GM10847 (cell line): Measurements from ENCODE around the gene MLXIP.

Experiments used
- POLR2A ChIP-seq: IDR thresholded peaks from 2 replicates; pipeline ENCODE4 v1.6.1; 2011; ENCODE audit not compliant: insufficient read length; ENCODE audit errors: extremely low read depth

MLXIP gene

GRCh38 chr12:122082621-122083356 lies 4.2 kb downstream of the MLXIP start:
- no peak for TF ChIP-seq POLR2A

- no peak for TF ChIP-seq POLR2A
Observed at GRCh38 chr12:122084857-122085405, 6.4 kb downstream of the MLXIP start.

- no peak for TF ChIP-seq POLR2A
Observed at GRCh38 chr12:122085591-122085990, 7.0 kb downstream of the MLXIP start.

- no peak for TF ChIP-seq POLR2A
Observed at GRCh38 chr12:122086116-122086515, 7.6 kb downstream of the MLXIP start.

- TF ChIP-seq POLR2A: no peak
Observed at GRCh38 chr12:122086641-122087285, 8.2 kb downstream of the MLXIP start.

- no peak for TF ChIP-seq POLR2A
Observed at GRCh38 chr12:122087431-122088178, 9.0 kb downstream of the MLXIP start.

- no peak for TF ChIP-seq POLR2A
Observed at GRCh38 chr12:122088179-122088810, 9.7 kb downstream of the MLXIP start.

- no peak for TF ChIP-seq POLR2A
Observed at GRCh38 chr12:122089077-122089476, 10.5 kb downstream of the MLXIP start.

GRCh38 chr12:122090759-122091515 lies 12.4 kb downstream of the MLXIP start:
- no peak for TF ChIP-seq POLR2A

GRCh38 chr12:122093098-122093883 lies 14.7 kb downstream of the MLXIP start:
- TF ChIP-seq POLR2A: no peak

- no peak for TF ChIP-seq POLR2A
Observed at GRCh38 chr12:122094137-122094734, 15.7 kb downstream of the MLXIP start.

- no peak for TF ChIP-seq POLR2A
Observed at GRCh38 chr12:122094735-122095631, 16.4 kb downstream of the MLXIP start.
